CD4-positive, alpha-beta T cell treated with Interleukin-17A for 1 hour (primary cell): ENCODE data around the gene XPOT.
A peak's percentile ranks its signal among the peaks of the same experiment; 100 is the strongest.

ENCODE experiments used
- DNase-seq: peaks from one replicate; pipeline ENCODE4 v3.0.0-alpha.2; 2020

XPOT gene

GRCh38 chr12:64419696-64420095 is 15.5 kb downstream of the XPOT start:
- no peak for DNase-seq

- no peak for DNase-seq
These were observed 23.8 kb downstream of the XPOT start for GRCh38 chr12:64427988-64428387.

GRCh38 chr12:64428956-64429355 is 24.8 kb downstream of the XPOT start:
- DNase-seq, result no peak

- no peak for DNase-seq
These were observed 26.7 kb downstream of the XPOT start for GRCh38 chr12:64430886-64431285.

DNA sequence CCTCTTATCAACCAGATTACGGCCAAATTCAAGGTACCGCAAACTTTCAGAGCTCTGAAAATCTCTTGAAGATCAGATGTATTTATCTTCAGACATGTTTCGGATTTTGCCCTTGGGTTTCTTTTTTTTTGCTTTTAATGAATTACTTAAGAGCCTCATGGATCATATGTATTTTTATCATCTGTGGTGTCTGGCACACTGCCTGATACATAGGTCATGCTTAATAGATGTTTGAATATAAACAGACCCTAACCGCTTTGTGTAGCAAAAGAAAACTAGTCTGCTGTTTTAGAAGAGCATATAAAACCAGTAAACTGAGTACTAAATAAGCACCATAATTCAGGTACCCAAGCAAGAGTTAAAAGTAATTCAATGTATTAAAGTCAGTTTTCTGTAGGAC is 27.6 kb downstream of the XPOT start:
- DNase-seq, result no peak

DNA sequence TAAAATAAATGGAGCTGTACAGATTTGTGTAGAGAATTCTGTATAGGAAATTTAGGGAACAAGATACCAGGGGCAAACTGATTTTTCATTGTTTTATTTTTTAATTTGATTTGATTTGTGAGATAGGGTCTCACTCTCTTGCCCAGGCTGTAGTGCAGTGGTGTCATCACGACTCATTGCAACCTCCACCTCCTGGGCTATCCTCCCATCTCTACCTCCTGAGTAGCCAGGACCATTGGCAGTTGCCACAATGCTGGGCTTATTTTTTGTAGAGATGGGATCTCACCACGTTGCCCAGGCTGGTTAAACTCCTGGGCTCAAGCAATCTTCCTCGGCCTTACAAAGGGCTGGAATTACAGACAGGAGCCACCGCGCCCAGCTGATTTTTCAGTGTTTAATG is 29.7 kb downstream of the XPOT start:
- no peak for DNase-seq

- no peak for DNase-seq
These were observed 35.9 kb downstream of the XPOT start for GRCh38 chr12:64440100-64440499.

GRCh38 chr12:64445490-64445889 is 41.3 kb downstream of the XPOT start:
- no peak for DNase-seq

GRCh38 chr12:64446295-64446694 is 42.1 kb downstream of the XPOT start:
- no peak for DNase-seq

DNA sequence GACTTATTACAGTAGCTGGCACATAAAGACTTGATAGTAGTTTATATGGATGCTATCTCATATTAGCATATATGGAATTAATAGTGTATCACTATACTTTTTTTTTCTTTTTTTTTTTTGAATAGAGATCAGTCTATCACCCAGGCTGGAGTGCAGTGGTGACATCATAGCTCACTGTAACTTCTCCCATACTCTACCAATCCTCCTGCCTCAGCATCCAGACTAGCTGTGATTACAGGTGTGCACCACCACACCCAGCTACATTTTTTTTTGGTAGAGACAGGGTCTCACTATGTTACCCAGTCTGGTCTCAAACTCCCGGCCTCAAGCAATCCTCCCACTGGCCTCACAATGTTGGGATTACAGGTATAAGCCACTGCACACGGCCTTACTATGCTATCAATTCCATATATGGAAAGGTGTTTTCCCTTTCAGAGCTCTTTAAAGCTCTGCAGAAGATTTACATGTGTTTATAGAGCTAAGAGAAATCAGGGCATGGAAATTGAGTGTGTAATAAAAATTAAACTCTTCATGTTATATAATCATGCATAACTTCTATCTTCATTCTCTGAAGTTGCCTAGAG is 46.0 kb downstream of the XPOT start:
- DNase-seq, result no peak

DNA sequence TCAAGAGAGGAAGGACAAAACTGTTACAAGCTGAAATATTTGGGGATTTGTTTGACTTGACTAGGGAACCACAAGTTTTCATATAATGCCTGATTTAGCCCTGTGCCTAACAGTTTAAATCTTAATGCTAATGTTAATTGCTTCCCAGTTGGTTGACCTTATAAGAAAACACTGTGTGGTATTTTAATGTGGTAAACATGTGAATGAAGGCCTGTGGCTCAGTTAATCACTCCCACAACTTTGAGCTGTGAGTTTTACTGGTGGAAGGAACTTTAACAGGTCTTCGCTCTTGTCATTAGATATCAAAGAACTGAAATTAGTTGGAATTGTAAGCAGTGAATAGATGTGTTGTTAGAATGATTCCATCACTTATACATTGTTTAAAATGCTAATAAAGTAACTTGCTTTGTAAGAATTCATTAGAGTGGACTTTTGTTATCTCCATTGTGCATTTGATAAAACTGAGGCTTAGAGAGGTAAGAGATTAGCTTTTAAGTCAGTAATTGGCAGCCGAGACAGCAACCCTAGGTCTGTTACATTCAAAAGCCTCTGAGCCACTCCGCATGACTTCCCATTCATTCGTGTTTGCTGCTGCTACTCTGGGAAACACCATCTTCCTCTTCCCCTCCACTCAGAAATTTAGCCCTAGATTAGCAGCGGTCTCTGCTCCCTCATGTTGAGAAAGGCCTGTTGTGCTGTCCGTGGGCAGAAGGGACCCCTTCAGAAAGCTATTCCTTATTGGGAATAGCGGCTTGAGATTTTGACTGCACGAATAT is 46.7 kb downstream of the XPOT start:
- no peak for DNase-seq

DNA sequence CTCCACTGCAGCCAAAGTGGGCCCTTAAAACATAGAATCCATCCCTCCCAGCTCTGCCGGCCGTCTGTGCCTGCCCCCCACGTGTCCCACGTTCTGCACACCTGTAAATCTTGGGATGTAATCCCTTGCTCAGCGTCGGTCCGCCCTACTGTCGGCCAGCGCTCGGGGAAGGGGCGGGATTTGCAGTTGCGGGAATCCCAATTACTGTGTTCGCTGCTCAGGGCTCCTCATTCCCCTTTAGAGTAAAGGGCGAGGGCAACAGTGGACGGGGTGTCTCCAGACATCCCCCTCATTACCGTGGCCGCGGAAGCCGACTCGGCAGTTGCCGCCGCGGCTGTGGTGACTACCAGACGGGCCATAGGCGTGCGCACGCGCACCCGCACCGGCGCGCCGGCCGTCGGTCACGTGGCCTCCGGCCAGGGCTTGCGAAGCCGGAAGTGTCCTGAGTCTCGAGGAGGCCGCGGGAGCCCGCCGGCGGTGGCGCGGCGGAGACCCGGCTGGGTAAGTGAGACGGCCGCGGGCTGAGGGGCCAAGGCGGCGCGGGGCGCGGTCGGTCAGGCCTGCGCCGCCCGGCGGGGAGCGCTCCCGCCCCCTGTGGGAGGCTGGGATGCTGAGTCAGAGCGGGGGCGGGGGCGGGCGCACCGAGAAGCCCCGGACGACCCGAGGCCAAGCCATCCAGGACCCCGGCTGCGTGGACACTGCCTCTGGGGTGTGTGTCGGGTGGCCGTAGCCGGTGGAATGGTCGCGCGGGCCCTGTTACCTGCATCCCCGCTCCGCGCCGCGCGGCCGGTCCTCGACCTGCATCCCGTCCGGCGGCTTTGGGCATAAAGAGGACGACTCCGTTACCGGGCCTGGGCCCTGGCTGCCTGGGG is 47.7 kb downstream of the XPOT start, which contains the start of gene TBK1:
TBK1 (plus strand) TSS at position 434 of the 872 bp plus-strand sequence. CDS start 3,751 bp downstream, outside the sequence.
- DNase-seq, result peak; percentile 72

- DNase-seq, result peak; percentile 54
These were observed 48.6 kb downstream of the XPOT start for GRCh38 chr12:64452559-64453329.

GRCh38 chr12:64455506-64455905 is 51.3 kb downstream of the XPOT start:
- DNase-seq, result no peak

- DNase-seq, result peak; percentile 40
These were observed 51.9 kb downstream of the XPOT start for GRCh38 chr12:64456119-64456518.

GRCh38 chr12:64457032-64457431 is 52.8 kb downstream of the XPOT start:
- peak; percentile 51 for DNase-seq

DNA sequence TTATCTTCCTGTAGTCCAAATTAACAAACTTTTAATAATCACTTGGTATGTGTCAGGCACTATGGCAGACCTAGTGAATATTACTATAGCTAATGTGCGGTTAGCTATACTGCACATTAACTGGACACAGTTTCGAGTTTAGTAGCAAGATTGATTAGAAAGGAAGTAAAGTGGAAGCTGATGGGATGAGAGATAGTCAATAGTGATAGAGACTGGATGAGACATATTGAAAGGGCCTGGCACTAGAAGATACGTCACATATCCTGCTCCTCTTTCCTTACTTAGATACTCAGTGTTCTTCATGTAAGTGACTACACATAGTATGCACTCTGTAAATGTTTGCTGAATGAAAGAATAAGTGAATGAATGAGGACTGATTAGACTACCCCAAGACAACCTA is 53.3 kb downstream of the XPOT start:
- DNase-seq, result no peak

- DNase-seq, result no peak
These were observed 53.7 kb downstream of the XPOT start for GRCh38 chr12:64457923-64458322.

DNA sequence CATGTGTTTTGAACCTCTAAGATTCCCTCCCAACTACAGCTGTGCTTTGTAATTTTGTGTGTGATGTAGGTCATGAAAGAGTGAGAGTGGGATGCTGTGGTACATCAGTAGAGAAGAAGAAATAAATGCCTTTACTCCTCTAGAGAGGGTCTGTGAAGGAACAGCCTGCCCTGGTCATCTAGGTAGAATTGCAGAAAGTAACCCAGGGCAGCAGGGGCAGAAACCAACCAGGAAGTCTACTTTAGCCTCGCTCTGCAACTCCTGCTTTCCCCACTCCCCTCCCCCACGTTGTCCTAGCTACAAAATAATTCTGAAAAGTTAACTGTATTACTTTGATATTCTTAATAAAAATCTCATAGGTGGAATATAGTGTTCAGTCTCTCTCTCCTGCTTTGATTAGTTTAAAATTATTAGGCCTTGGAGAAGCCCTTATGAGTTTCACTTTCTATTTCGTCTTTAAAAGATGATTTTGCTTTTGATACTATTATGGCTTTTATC is 55.3 kb downstream of the XPOT start:
- peak; percentile 44 for DNase-seq

DNA sequence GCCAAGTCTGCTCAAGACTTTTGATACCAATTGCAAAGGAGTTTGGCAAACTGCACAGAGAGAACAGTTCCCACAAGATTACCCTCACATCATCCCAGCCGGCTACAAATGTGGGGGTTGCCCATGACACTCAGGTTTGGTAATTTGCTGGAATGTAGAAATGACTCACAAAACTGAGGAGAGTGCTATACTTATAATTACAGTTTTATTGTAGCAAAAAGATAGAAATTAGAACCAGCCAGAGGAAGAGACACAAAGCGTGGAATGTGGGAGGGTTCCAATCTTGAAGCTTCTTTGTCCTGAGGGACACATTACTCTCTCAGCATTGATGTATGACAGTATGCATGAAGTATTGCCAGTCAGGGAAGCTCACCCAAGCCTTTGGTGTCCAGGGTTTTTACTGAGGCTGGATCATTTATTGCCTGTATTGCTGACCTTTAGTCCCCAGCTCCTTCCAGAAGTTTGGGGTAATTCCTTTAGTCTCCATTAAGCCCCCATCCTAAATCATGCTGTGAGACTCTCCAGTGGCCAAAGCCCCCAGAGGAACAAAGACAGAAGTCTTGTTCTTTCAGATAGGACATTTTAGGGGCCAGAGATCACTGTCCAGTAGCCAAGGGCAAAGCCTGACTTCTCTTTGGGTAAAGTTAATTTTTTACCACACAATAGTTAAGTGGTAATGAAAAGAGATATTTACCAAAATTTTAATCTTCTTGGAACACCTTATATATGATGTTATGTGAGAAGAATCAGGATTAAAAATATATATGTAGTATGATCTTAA is 57.6 kb downstream of the XPOT start:
- no peak for DNase-seq

- no peak for DNase-seq
These were observed 62.0 kb downstream of the XPOT start for GRCh38 chr12:64466178-64466577.

DNA sequence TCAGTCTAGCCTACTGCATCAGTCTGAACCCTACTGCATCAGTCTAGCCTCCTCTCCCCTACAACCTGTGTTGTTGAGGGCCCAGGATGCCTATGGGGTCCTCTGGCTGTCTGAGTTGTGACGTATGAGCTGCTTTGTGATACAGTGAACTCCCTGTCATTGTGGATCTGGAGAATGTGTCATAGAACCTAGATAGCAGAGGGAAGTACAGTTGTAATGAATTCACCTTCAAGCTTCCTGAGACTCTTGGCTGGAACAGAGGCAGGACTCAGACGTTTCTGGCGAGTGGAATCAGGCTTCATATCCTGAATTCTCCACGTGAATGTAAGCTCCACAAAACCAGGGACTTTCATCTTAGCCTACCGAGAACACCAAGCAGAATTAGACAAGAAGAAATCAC is 64.8 kb downstream of the XPOT start:
- DNase-seq, result no peak
